ENCODE measurements around the gene SCAP.
"Not testable (repeated sequence)": the region's sequence is repeated elsewhere in the genome, so short reads cannot be mapped to it uniquely, and the experiment has no call there.

SCAP gene

DNA sequence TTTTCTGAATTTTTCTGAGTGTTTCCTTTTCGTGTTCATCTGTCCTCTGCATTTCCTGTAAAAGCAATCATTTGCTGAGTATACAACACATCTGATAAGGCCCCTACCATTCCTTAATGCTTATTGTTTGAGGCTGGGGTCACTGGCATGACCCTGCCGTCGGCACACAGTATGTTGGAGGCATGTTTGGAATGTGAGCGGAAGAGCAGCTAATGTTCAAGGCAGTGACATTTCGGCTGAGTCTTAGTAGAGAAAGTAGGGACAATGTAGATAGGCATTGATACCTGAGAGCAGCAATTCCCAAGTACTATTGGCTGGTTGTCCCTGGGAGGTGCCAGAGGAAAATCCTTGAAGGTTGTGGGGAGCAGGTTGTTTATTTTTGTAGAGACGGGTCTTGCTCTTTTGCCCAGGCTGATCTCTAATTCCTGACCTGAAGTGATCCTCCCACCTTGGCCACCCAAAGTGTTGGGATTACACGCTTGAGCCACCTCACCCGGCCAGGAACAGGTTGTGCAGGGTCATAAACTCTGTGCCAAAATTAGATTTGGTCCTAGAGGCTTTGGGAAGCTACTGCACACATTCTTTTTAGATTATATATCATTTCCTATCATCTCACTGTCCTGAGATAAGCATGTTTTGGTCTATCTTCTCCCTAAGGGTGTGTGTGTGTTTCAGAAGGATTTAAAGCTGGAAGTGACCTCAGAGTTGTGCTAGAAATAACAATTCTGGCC, 81.4 kb downstream of the SCAP start:
- DNase-seq (ENCODE audit: low read depth): no peak

DNA sequence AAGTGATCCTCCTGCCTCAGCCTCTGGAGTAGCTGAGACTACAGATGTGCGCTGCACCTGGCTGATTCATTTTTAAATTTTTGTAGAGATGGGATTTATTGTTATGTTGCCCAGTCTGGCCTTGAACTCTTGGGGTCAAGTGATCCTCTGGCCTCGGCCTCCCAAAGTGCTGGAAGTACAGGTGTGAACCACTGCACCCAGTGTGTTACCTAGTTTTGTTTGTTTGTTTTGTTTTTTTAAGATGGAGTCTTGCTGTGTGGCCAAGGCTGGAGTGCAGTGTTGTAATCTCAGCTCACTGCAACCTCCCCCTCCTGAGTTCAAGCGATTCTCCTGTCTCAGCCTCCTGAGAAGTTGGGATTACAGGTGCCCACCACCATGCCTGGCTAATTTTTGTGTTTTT, 82.8 kb downstream of the SCAP start:
- no peak for DNase-seq (ENCODE audit: low read depth)

DNA sequence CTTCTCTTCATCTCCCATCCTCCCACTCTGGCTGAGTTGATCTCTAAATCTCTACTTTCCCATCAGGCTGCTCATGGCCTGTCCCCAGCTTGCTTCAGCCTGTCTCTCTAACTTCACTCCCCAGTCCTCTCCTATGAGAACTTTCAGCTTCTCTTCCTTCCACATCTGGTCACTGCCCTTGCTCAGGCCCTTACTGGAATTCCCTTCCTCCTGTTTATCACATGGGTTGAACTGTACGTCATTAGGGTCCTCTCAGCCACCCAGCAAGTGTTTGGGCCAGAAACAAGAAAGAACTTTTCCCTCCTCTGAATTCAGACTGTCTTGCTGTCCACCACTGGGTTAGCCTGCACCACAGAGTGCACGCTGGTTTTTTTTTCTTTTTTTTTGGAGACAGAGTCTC, 89.9 kb downstream of the SCAP start:
- no peak for DNase-seq (ENCODE audit: low read depth)

DNA sequence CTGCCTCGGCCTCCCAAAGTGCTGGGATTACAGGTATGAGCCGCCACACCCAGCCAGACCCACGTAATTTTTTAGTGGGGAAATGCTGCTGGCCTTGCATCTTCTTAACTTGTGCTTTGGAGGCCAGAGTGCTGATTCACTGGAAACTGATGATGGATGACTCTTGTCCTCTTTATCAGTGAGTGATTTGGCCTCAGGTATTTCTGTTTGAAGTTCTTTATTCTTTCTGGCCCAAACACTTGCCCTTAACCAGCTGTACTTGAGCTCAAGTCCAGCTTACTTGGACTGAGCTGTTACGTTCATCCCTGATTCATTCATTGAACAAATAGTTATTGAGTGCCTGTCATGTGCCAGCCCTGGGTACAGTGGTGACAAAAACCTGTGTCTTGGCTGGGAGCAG, 90.7 kb downstream of the SCAP start:
- no peak for DNase-seq (ENCODE audit: low read depth)

DNA sequence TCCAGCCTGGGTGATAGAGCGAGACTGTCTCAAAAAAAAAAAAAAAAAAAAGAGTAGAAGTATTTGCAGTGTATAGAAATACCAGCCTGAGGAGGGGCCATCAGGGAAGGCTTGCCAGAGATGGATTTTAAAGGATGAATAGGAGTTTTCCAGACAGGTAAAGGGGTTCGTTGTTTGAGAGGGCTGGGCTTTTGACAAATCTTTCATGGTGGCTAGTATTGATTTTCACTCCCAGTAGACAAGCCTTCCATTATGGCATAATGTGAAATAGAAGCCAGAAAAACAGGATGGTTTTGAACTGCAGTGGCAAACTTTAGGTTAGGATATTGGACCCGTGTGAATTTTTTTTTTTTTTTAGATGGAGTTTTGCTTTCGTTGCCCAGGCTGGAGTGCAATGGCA, 91.3 kb downstream of the SCAP start:
- DNase-seq (ENCODE audit: low read depth): no peak

DNA sequence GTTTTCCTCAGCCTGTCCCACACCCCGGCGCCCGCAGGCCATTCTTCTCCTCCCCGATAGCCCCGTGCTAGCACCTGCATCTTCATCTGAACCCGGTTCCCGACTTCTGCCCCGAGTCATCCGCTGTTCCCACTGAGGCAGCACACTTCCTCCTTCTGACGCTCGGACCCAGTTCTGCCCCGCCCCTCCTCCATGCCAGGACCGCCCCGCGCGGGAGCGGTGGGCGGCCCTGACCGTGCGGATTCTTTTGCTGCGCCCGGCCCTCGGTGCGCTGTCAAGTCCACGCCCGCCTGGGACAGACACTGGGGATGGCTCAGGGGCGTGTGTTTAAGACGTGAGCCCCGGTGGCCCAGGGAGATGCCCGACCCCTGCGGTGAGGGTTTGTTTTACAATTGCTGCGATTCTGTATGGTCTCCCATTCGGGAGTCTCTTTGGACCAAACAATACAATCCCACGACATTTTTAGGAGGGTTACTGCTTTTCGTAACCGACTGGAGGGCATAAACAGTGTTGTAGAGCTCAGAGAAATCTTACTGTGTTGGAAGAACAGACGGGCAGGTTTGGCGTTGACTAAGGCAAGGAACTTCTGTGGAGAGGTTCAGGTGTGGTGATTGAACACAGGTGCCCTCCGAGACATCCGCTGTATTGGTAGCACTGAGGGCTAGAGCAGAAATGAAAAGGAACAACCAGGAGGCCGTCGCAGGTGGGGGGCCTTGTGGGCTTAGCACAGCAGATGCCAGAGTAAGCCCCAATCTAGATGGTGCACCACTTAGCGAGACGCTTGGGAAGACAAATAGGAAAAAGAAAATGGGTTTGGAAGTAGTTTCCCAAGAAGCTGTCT, 94.2 kb downstream of the SCAP start:
- DNase-seq (ENCODE audit: low read depth): peak; percentile 60

DNA sequence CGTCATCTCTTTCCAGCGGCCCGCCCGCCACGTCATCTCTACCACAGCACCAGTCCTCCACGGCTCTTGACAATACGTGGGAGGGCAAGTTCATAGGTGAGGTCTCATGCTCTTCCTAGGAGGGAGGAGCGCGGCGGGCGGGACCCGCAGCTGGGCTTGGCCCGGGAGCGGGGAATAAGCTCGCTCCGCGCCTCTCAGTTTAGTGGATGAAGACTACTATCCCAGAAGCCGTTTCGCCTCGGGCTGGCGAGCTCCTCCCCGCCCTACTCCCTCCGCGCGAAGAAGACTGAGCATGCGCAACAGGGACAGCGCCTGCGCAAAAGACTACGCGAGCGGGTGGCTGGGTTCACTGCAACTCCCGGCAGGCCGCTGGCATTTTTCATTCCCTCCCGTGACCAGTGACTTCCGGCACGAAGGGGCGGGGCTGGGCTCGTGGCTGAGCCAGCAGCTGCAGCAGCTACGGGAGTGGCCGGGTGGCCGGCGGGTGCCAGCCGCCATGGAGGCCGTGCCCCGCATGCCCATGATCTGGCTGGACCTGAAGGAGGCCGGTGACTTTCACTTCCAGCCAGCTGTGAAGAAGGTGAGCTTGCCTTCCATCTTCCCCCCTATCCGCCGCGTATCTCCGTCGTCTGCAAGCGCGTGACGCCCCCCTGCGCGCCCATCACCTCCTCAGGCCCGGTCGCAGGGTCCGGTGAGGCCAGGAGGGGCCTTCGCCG, 95.0 kb downstream of the SCAP start, which contains the start of gene PTPN23:
Gene PTPN23 (plus strand): TSS at position 421 of the 716 bp plus-strand sequence. CDS start 76 bp downstream, at position 497.
- peak; percentile 99 for DNase-seq (ENCODE audit: low read depth)

DNA sequence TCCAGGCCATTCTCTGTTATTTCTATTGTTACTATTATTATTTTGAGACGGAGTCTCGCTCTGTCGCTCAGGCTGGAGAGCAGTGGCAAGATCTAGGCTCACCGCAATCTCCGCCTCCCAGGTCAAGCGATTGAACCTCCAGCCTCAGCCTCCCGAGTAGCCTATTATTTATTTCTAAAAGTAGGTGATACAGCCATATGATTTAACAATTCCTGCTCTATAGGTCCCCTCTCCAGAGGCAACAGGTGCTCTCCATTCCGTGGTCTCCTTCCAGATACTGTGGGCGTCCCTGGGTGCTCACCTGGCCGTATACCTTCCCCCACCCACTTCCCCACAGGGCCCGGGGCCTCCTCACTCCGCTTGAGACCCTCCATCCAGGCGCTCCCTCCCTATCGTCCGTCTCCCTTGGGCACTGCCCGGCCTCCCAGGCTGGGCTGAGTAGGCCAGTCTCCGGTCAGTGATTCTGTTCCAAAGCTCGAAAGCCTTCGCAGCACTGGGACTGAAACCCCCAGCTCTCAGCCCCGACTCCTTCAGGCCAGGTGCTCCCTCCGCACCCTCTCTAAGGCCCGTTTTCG, 95.6 kb downstream of the SCAP start:
- no peak for DNase-seq (ENCODE audit: low read depth)

DNA sequence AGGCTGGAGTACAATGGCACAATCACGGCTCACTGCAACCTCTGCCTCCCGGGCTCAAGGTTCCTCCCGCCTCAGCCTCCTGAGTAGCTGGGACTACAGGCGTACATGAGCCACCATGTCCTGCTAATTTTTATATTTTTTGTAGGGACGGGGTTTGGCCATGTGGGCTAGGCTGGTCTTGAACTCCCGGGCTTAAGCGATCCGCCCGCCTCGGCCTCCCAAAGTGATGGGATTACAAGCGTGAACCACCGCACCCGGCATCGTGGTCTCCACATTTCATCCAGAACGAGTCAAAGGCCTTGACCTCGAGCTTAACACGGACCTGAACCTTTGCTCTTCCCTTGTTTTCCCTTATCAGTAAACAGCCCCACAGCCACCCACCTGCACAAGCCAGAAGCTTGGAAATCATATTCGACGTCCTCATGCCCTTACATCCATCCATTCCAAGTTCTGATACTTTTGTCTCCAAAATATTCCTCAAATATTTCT, 96.3 kb downstream of the SCAP start:
- DNase-seq (ENCODE audit: low read depth): no peak

DNA sequence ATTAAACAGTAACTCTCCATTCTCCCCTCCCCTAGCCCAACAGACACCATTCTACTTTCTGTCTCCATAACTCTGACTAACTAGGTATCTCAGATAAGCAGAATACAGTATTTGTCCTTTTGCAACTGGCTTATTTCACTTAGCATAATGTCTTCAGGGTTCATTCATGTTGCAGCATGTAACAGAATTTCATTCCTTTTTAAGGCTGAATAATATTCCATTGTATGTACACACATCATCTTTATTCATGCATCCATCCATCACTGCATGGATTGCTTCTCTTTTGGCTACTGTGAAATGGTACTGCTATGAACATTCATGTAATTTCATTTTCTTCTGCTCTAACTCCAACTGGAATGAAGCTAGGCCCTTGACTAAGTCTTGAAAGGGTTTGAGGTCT, 96.9 kb downstream of the SCAP start:
- no peak for DNase-seq (ENCODE audit: low read depth)

DNA sequence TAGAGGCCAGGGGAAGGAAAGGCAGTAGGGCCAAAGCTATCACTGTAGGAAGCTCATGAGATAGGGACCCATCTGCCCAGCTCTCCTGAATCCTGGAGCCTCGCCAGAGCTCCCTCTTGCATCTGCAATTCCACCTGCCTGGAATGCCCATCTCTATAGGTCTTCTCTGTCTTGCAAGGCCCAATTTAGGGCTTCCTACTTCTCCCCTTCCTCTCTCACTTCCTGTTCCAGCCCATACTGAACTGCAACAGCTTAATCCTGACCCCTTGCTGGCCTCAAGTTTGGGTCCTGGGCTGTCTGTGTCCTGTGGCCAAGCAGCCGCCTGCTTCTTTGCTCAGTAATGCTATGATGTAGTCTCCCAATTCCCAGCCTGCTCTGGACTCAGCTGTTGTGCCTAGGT, 98.6 kb downstream of the SCAP start:
- DNase-seq (ENCODE audit: low read depth): no peak

DNA sequence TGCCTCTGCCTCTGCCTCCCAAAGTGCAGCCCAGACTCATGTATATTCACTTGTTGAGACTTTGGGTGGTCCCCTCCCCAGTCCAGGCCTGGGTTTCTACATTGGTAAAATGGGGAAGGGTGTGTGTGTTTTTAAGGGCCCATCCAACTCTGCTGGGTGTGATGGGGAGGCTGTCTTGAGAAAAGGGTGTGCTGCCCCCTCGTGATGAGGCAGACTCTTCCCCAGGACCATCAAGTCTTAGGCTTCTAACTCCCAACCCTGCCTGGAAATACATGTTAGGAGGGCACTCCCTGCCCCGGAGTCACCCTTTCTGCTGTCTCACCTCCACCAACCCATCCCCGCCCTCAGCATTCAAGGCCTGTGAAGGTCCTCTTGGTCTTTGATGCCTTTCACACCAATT, 99.3 kb downstream of the SCAP start:
- DNase-seq (ENCODE audit: low read depth): no peak

DNA sequence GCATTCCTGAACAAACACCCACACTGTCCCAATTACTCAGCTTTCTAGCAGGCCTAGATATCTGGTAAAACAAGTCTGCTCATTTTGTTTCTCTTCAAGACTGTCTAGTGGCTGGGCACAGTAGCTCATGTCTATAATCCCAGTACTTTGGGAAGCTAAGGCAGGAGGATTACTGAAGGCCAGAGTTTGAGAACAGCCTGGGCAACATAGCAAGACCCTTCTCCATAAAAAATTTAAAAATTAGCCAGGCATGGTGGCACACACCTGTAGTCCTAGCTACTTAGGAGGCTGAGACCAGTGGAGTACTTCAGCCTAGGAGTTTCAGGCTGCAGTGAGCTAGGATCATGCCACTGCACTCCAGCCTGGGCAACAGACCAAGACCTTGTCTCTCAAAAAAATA, 101.2 kb downstream of the SCAP start:
- DNase-seq (ENCODE audit: low read depth): no peak

DNA sequence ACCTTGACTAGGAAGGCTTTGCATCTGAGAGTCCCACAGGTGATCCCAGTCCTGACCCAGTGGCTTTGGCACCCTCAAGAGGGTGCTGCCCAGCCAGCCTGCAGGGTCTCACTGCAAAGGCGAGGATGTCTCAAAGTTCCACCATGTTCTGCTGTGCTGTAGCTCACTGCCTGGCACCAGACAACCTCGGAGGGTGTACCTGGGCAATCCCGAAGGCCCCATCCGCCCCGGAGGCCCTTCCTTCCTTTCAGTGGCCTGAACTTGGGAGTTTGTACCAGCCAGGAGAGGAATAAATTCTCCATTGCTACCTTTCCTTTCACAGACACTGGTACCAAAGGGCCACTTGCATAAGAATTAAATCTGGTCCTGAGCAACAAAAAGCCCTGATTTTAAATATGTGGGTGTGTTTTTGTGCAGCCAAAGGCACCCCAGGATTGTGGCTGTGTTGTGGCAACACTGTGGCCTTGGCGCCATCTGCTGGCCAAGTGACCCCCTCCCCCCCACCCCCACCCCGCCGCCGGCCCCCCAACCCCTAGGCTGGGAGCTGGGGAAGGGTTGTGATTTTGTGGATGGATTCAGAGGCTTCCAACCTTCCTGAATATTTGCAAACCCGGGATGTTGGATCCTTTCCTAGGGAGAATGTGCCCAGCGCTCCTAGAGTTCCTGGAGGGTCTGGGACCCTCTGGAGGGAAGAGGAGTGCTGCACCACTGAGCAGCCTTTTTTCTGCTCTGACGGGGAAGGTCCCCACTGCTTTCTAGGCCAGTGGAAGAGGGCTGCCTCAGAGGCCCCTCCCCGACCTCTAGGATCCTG, 104.6 kb downstream of the SCAP start:
- no peak for DNase-seq (ENCODE audit: low read depth)

DNA sequence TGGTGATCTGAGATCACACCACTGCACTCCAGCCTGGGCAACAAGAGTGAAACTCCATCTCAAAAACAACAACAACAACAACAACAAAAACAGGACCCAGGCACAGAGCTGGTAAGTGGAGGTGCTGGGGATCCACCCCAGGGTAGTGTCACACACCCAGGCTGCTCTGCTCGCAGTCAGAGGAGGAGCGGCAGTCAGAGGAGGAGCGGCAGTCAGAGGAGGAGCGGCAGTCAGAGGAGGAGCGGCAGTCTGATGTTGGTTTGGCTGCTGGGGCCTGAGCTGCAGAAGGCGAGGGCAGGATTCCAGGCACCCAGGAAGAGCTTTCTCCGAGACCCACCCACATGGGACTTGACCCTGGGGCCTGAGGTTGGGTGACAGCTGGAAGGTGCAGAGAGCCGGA, 105.7 kb downstream of the SCAP start:
- DNase-seq (ENCODE audit: low read depth): not testable (repeated sequence)

DNA sequence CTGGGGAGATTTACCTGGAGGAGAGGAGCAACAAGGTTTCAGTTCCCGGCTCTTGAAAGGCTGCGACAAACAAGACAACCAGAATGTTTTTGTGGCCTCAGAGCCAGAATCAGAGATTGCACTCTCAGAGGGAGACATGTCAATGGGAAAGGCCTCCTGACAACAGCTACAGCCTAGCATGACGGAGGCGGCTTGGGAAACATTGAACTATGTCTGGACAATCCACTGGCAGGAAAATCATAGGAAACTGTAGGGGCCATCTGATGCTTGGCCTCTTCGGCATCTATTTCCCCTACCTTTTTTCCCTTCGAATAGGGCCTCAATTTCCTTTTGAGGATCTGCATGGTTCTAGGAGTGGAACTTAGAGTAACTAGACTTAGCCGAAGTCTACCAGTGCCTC, 108.1 kb downstream of the SCAP start:
- no peak for DNase-seq (ENCODE audit: low read depth)

DNA sequence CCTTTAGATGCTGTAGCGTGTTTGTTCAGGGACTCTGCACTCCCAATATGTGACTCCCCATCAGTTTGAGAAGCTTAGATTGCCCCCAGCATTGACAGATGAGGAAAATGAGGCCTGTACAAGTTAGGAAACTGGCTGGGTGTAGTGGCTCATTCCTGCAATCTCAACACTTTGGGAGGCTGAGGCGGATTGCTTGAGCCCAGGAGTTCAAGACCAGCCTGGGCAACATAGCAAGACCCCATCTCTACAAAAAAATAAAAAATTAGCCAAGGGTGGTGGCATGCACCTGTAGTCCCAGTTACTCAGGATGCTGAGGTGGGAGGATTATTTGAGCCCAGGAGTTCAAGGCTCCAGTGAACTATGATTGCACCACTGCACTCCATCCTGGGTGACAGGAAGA, 108.9 kb downstream of the SCAP start:
- no peak for DNase-seq (ENCODE audit: low read depth)

DNA sequence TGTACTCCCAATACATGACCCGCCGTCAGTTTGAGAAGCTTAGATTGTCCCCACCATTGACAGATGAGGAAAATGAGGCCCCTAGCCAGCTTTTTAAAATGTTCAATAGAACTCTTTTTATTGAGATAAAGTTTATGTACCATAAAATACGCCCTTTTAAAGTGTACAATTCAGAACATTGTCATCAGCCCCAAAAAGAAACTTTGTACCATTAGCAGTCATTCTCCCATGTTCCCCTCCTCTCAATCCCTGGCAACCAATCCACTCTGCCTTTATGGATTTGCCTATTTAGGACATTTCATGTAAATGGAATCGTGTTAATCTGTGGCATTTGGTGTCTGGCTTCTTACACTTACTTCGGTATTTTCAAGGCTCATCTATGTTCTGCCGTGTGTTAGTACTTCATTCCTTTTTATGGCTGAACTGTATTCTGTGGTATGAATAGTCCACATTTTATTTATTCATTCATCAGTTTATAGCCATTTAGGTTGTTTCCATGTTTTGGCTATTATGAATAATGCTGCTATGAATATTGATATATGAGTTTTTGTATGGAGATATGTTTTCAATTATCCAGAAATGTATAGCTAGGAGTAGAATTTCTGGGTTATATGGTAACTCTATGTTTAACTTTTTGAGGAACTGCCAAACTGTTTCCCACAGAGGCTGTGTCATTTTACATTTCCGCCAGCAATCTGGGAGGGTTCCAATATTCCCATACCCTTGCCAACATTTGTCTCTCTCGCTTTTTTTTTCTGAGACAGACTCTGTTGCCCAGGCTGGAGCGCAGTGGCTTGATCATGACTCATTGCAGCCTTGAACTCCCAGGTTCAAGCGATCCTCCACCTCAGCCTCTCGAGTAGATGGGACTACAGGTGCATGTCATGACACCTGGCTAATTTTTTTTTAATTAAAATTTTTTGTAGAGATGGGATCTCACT, 110.3 kb downstream of the SCAP start:
- DNase-seq (ENCODE audit: low read depth): no peak
